ENCODE data around the gene TNRC6A.

DNA sequence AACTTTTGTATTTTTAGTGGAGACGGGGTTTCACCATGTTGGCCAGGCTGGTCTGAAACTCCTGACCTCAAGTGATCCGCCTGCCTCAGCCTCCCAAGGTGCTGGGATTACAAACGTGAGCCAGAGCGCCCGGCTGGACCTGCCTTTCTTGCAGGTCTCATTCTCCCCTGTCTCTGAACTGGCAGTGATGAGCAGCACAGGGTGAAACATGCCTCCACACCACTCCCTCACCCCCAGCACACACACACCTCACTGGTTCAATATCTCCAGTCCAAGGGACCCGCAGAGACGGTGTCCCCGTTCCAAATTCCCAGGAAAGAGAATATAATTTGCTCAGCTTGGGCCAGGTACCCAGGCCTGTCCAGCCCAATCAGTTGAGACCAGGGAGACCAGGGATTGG is 139.6 kb downstream of the TNRC6A start:
- TF ChIP-seq POLR2AphosphoS5 (IDR thresholded peaks at IDR 0.05; ENCODE audit: low read depth, low read length) (no peak), POLR2A (IDR thresholded peaks at IDR 0.05; ENCODE audit: low read depth, low read length) (no peak)
